AG10803 (cell line): ENCODE results near the gene GRID1.

ENCODE experiments used
- DNase-seq: peaks from one replicate; pipeline ENCODE4 v3.0.0; 2010; ENCODE audit warnings: low read depth
- H3K4me3 ChIP-seq: 2 replicates; pipeline ENCODE4 v1.5.1; 2011; ENCODE audit warnings: mild to moderate bottlenecking, low read length, control low read depth
- CTCF ChIP-seq: conservative IDR thresholded peaks from 2 replicates; pipeline ENCODE4 v1.5.1; 2011; ENCODE audit warnings: mild to moderate bottlenecking, low read length, control low read depth, inconsistent platforms

GRID1 gene

GRCh38 chr10:85927952-85928665, 438.5 kb downstream of the GRID1 start:
- no peak overlapping the region for H3K4me3 ChIP-seq
- no peak for TF ChIP-seq CTCF
- DNase-seq: no peak

DNA sequence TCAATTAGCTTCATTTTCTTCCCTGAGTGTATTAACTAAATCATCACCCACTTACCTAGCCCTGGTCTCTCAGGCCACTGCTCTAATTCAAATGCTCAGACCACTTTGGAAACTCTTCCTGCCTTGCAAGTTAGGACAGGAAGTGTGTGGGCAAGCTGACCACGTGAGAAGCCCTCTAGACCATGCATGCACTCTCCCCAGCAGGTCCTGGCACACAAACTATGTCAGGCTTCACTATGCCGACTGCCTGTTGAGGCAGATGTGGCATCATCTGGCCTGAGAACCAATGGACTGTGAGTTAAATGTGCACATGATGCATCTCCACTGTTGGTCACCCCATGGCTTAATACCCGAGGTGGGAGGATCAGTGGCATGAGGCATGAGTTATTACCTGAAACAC, 439.6 kb downstream of the GRID1 start:
- H3K4me3 ChIP-seq: no peak overlapping the region
- TF ChIP-seq CTCF: no peak
- no peak for DNase-seq

DNA sequence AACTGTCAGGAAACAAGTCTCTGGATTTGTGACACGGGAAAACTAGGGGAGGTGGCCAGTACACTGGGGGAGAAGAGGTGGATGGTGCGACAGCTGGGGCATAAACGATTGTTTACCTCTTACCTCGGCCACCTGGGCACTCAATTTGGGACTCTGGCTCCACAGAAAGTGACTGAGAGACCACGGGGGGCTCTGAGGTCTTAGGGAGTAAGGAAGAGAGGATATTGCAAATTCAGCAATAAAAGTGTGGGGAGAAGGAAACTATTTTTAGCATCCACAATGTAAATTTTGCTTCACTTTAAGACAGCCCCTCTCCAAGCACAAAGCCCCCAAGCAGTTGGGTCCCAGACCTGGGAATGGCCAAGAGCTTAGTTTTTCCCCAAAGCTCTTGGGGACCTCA, 440.5 kb downstream of the GRID1 start:
- no peak overlapping the region for H3K4me3 ChIP-seq
- DNase-seq: no peak
- TF ChIP-seq CTCF: no peak

- no peak overlapping the region for H3K4me3 ChIP-seq
- no peak for DNase-seq
- TF ChIP-seq CTCF: no peak
These were observed 441.3 kb downstream of the GRID1 start for GRCh38 chr10:85925201-85925750.

GRCh38 chr10:85924382-85925102, 442.1 kb downstream of the GRID1 start:
- no peak for DNase-seq

GRCh38 chr10:85922356-85923129, 444.1 kb downstream of the GRID1 start:
- no peak for TF ChIP-seq CTCF
- no peak overlapping the region for H3K4me3 ChIP-seq
- no peak for DNase-seq

More at GRCh38 chr10:85924382-85925102, 442.1 kb downstream of the GRID1 start:
- no peak overlapping the region for H3K4me3 ChIP-seq
- TF ChIP-seq CTCF: no peak
